T-helper 2 cell (primary cell): ENCODE data around the gene CDH1.
"Not testable (repeated sequence)": the region's sequence is repeated elsewhere in the genome, so short reads cannot be mapped to it uniquely, and the experiment has no call there.

Experiments
- DNase-seq, 5 experiments: peaks; one replicate each; pipeline versions ENCODE4 v3.0.0 to v3.0.0-alpha.2; 2012 to 2022
- total RNA-seq, 2 donors: gene quantifications; one replicate each; lab custom pipeline; 2026; lab: John Stamatoyannopoulos, UW

CDH1 gene
- total RNA-seq, result 2.2 to 7.3 reads per million in 2 donors

DNA sequence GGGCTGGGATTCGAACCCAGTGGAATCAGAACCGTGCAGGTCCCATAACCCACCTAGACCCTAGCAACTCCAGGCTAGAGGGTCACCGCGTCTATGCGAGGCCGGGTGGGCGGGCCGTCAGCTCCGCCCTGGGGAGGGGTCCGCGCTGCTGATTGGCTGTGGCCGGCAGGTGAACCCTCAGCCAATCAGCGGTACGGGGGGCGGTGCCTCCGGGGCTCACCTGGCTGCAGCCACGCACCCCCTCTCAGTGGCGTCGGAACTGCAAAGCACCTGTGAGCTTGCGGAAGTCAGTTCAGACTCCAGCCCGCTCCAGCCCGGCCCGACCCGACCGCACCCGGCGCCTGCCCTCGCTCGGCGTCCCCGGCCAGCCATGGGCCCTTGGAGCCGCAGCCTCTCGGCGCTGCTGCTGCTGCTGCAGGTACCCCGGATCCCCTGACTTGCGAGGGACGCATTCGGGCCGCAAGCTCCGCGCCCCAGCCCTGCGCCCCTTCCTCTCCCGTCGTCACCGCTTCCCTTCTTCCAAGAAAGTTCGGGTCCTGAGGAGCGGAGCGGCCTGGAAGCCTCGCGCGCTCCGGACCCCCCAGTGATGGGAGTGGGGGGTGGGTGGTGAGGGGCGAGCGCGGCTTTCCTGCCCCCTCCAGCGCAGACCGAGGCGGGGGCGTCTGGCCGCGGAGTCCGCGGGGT lies at the start of gene CDH1:
CDH1 (plus strand) TSS at position 247 of the 684 bp plus-strand sequence; CDS start at position 371, 124 bp downstream.
- peak in 2 of 5 experiments; percentile 22 to 30 for DNase-seq

GRCh38 chr16:68689921-68690320 lies 47.2 kb upstream of the CDH1 start:
- no peak for DNase-seq

DNA sequence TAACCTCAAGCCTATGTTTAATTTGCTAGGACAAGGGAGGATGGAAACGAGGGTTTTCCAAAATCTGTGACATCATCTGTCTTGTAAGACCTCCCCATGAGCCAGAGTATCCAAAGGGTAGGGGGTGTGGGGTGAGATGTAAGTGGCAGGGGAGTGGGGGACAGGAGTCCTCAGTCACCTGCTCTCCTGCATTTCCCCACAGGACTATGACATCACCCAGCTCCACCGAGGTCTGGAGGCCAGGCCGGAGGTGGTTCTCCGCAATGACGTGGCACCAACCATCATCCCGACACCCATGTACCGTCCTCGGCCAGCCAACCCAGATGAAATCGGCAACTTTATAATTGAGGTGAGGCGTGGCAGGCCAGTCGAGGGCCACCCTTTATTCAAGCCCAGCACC lies 41.5 kb upstream of the CDH1 start:
- no peak for DNase-seq

DNA sequence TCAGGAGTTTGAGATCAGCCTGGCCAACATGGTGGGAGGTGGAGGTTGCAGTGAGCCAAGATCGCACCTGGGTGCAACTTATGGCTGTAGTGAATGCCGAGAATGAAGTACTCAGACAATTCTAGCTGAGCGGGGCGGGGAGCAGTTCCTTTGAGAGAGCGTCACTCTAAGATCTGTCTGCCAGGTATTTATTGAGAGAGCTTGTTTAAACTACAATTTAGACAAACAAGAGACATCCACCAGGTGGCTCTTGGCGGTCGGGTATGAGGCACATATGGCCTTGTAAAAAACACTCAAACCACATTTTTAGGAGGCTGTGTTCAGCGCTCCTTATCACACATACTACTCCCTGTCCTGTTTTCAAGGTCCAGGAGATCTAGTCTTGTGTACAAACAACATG lies 40.6 kb upstream of the CDH1 start:
- no peak for DNase-seq

- no peak for DNase-seq
Measured at GRCh38 chr16:68698091-68698490, 39.0 kb upstream of the CDH1 start.

DNA sequence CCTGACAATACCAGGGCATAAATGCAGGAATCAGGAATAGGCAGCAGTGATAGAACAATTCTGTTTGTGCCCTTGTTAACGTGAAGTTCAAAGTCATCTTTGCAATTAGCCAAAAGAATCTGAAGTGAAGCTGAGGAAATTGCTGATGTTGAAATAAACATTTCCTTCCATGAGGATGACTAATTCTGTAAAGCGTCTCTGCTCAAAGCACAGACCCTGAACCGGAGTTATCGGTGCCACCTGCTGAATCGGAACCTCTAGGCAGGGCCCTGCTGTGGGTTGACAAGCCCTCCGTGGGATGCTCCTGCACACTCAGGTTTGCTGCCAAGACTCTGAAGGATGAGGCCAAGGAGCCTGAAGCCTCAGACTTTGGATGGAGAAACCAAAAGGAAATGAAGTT lies 37.0 kb upstream of the CDH1 start:
- no peak for DNase-seq

GRCh38 chr16:68700831-68701230 lies 36.3 kb upstream of the CDH1 start:
- no peak for DNase-seq

DNA sequence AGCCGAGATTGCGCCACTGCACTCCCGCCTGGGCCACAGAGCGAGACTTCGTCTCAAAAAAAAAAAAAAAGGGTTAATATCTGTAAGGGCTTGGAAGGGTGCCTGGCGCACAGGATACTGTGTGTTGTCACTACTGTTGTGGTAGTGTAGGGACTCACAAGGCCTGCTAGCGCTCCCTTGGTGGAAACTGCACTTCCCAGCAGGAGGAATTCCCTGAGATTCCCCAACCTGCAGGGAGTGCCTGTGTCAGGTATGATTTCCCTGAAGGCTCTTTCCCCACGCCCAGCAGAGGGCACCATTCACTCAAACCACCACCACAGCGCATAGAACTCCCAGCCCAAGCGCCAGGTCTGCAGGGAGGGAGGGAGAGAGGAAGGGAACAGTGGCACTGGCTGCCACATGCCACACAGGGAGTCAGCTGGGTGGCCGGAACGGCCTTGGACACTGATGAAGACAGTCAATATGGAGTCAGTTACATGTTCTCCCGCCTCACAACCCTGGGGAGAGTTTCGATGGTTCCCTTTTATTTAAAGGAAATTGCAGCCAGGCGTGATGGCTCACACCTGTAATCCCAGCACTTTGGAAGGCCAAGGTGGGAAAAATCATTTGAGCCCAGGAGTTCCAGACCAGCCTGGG lies 32.7 kb upstream of the CDH1 start:
- peak; percentile 8 to 59 (median 37) for DNase-seq

DNA sequence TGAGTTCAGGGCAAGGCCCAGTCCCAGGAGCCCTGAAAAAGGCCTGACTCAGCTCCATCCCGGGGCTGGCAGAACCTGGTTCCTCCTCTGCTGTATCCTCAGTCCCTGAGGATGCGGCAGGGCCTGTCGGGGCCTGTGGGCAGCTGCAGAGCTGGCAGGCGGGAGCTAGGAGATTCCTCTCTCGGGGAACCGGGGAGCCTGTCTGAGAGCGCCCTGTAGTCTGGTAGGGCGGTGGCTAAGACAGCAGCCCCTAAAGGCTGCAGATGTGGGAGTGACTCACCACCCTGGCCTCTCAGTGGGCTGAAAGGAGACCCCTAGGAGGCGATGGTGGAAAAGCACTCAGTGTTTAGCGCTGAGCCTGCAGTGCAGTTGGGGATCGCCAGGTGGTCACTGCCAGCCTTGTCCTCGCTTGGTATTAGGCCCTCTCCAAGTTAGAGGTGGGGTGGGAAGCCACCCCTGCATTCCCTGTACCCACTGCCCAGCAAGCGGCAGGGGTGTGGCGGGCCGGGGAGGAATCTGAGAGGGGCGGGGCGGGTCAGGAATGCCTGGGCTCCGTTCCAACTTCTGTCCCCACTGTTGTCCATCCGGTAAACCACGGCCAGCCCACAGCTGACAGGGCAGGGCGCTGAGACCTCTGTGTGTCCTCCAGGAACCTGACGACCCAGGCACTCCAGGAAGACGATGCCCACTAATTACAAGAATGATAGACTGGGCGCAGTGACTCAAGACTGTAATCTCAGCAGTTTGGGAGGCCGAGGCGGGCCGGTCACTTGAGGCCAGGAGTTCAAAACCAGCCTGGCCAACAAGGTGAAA lies 29.5 kb upstream of the CDH1 start:
- DNase-seq, result no peak

DNA sequence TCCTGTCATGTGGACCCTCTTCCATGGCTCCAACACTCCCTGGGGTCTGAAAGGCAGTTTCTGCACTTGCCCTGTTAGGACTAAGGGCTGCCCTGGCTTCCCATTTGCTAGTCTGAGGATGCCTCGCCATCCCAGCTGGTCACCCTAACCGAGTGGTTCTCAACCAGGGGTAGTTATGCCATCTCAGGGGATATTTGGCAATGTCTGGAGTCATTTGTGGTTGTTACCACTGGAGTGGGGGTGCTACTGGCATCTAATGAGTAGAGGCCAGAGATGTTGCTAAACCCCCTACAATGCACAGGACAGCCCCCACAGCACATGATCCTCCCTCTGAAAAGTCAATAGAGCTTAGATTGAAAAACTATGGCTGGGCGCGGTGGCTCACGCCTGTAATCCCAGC lies 26.9 kb upstream of the CDH1 start:
- DNase-seq, result no peak

DNA sequence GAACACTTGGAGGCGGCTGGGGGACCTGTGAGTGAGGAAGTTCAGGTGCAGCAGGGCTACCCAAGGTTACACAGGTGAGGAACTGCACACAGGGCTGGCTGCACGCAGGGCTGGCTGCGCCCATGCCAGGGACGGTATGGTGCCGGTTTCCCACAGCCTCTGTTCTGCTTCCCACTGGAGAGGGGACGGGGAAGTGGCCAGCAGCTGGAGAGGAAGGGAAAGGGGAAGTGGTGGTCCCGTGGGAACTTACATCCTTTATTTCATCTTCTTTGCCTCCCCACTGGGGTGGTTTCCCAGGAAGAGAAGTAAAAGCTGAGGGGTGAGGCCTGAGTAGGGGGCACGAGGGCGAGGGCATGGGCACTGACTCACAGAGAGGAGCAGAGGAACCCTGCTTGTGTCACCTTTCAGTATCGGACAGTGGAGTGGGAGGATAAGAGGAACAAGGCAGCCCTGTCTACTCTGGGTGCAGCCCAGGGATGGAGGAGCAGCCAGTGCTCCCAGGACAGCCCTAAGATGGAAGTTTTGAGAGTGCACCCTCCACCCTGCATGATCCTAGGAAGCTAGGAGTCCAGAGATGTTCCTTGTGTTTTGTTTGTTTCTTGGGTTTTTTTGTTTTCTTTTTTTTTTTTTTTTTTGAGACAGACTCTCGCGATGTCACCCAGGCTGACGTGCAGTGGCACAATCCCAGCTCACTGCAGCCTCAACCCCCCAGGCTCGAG lies 25.5 kb upstream of the CDH1 start:
- DNase-seq, result no peak

- no peak for DNase-seq
Measured at GRCh38 chr16:68713361-68713760, 23.7 kb upstream of the CDH1 start.

GRCh38 chr16:68715471-68715870 lies 21.6 kb upstream of the CDH1 start:
- DNase-seq, result no peak

DNA sequence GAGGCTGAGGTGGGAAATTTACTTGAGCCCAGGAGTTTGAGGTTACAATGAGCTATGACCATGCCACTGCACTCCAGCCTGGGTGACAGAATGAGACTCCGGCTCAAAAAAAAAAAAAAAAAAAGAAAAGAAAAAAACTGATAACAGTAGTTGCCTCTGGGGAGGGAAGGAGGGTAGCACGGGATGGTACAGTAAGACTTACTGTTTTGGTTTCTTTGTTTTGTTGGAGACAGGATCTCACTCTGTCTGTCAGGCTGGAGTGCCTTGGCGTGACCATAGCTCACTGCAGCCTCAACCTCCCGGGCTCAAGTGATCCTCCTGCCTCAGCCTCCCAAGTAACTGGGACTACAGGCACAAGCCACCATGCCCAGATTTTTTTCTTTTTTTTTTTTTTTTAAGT lies 20.6 kb upstream of the CDH1 start:
- not testable (repeated sequence) for DNase-seq

DNA sequence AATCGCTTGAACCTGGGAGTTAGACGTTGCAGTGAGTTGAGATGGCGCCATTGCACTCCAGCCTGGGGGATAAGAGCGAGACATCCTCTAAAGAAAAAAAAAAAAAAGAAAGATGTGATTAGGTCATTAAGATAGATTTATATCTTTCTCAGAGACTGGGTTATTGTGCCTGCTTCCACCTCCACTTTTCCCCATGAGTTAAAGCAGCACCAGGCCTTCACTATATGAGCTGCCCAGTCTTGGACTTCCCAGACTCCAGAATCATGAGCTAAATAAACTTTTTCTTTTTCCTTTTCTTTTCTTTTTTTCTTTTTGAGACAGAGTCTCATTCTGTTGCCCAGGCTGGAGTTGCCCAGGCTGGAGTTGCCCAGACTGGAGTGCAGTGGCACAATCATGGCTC lies 19.4 kb upstream of the CDH1 start:
- DNase-seq, result no peak

DNA sequence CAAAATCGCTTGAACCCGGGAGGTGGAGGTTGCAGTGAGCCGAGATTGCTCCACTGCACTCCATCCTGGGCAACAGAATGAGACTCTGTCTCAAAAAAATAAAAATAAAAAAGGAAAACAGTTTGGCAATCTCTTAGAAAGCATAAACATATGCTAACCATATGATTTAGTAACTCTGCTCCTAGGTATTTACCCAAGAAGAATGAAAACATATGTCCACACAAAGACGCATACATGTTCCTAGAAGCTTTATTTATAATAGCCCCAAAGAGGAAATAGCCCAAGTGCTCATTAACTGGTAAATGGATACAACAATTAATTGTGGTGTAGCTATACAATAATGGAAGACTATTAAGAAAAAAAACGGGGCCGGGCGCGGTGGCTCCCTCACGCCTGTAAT lies 18.5 kb upstream of the CDH1 start:
- DNase-seq, result no peak

DNA sequence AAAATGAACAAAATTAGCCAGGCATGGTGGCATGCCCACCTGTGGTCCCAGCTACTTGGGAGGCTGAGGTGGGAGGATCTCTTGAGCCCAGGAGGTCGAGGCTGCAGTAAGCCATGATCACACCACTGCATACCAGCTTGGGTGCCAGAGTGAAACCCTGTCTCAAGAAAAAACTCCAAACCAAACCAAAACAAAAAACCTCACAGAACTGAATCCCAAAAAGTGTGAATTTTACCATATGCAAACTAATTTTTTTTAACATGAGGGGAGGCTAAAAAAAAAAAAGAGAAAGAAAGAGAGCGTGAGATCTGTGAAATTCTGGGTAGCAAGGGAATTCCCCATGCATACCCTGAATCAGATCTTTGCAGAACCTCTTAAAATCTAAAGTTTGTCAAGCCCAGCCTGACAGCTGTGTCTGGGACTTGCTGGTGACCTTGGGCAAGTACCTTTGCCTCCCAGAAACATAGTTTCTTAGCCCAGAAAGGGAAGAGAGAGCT lies 17.1 kb upstream of the CDH1 start:
- peak in 1 of 5 experiments; percentile 27 for DNase-seq

GRCh38 chr16:68722119-68723024 lies 14.7 kb upstream of the CDH1 start:
- no peak for DNase-seq

DNA sequence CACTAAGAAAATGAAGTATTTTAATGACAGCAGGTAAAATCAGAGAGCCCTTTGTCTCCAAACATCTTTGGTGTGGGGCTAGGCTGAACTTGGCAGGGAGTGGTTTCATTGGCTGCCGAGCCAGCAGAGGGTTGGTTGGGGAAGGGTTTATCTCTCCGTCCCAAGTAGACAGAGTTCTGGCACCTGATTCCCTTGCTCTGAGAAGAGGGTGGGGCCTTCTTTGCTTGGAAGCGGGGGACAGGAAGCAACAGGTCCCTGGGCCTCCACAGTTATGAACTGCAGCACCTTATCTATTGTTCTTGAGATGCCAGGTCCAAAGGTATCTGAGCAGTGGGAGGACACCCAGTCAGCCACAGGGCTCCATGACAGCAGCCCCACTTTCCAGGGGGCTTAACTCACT lies 12.3 kb upstream of the CDH1 start:
- no peak for DNase-seq

GRCh38 chr16:68728523-68728922 lies 8.6 kb upstream of the CDH1 start:
- DNase-seq, result no peak

DNA sequence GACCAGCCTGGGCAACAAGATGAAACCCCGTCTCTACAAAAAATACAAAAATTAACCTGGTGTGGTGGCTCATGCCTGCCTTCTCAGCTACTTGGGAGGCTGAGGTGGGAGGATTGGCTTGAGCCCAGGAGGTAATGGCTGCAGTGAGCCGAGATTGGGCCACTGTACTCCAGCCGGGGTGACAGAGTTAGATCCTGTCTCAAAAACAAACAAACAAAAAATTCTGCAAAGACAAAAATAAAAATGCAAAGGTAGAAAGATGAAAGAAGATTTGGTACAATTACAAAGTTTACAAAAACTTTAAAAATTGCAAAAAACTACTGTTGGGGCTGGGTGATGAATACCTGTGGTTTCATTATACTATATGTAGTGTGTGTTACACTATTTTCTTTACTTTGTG lies 5.5 kb upstream of the CDH1 start:
- DNase-seq, result no peak
